GM13977 (cell line): ENCODE data around the gene LRRC7.
"Not testable (repeated sequence)": the region's sequence is repeated elsewhere in the genome, so short reads cannot be mapped to it uniquely, and the experiment has no call there.

Source experiments
- DNase-seq: peaks from one replicate; pipeline ENCODE4 v3.0.0; 2012; ENCODE audit warnings: low spot score
- CTCF ChIP-seq: IDR thresholded peaks from 2 replicates; pipeline ENCODE4 v1.5.1; 2012; ENCODE audit warnings: mild to moderate bottlenecking, control low read depth; ENCODE audit not compliant: insufficient read depth; ENCODE audit errors: extremely low read depth, missing control alignments
- in situ Hi-C: fragments of 300-500 bp; cut with MboI; formaldehyde crosslinking; loops from one replicate; pipeline ENCODE4 v1.12.0; 2022; ENCODE audit warnings: low sequenced_read_pairs, low pct_unique_long_range_greater_than_20kb, mixed read lengths, inconsistent platforms; ENCODE audit not compliant: unreplicated experiment

The LRRC7 gene

GRCh38 chr1:69914976-69915765 is 347.4 kb downstream of the LRRC7 start:
- no peak for TF ChIP-seq CTCF
- DNase-seq: no peak
- in situ Hi-C loops: no loop called here

- in situ Hi-C loops: no loop called here
- TF ChIP-seq CTCF: no peak
- DNase-seq: no peak
Measured at GRCh38 chr1:69919129-69919921, 351.6 kb downstream of the LRRC7 start.

- DNase-seq: no peak
- no peak for TF ChIP-seq CTCF
- in situ Hi-C loops: no loop called here
Measured at GRCh38 chr1:69919922-69920273, 352.2 kb downstream of the LRRC7 start.

- no peak for TF ChIP-seq CTCF
- in situ Hi-C loops: no loop called here
- no peak for DNase-seq
Measured at GRCh38 chr1:69920426-69920825, 352.7 kb downstream of the LRRC7 start.

GRCh38 chr1:69921486-69921885 is 353.8 kb downstream of the LRRC7 start:
- in situ Hi-C loops: no loop called here
- no peak for TF ChIP-seq CTCF
- DNase-seq: no peak

GRCh38 chr1:69928234-69928633 is 360.5 kb downstream of the LRRC7 start:
- DNase-seq, in situ Hi-C loops: not testable (repeated sequence)

GRCh38 chr1:69929308-69930057 is 361.8 kb downstream of the LRRC7 start:
- no peak for TF ChIP-seq CTCF
- no peak for DNase-seq
- in situ Hi-C loops: no loop called here
